ENCODE data around the gene SRSF4. TPM values are rescaled to one million over a fixed set of nuclear protein-coding genes. Genes with fewer than 3 reads are reported as not detected.

The SRSF4 gene
- total RNA-seq, 1 experiment from 2014 or later, result 62.0 TPM

DNA sequence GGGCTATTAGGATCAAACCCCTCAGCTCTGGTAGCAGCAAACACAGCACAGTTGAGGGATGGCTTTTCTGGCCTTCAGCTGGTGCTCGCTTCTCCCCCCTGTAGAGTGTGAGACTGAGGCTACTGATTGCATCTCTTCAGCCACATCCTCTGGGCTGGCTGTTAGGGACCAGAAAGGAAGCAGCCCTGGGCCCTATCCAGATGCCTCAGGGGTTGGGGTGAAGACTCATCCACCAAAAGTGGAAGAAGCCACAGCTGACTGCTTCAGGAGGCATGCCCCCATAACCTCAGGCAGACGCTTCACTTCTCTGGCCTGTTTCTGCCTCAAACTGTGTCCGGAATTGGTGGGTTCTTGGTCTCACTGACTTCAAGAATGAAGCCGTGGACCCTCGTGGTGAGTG, 51.8 kb downstream of the SRSF4 start:
- ChIA-PET CTCF (no interaction called here), POLR2A (ENCODE audit: unreplicated experiment) (no interaction called here)
- Histone ChIP-seq H3F3A (ENCODE audit: low read length, unreplicated experiment) (no peaks in the 10 kb centered on the region), H3K27ac (ENCODE audit: low read length) (no peak overlapping the region), H3K79me2 (ENCODE audit: low read length) (no peaks in the 10 kb centered on the region), H3K4me1 (ENCODE audit: insufficient read depth, low read length) (peaks cover 5% of the 10 kb centered on the region), H3K9me3 (ENCODE audit: low read length) (no peaks in the 10 kb centered on the region), H3K9me2 (replicated peaks; ENCODE audit: low read length) (no peaks in the 10 kb centered on the region), H4K20me1 (ENCODE audit: low read length) (no peaks in the 10 kb centered on the region), H3K27me3 (ENCODE audit: low read length) (no peaks in the 10 kb centered on the region), H3K9ac (ENCODE audit: low read length) (no peak overlapping the region), H2AFZ (ENCODE audit: low read length) (no peak overlapping the region), H3K4me2 (ENCODE audit: low read length) (no peak overlapping the region), H3K4me3 (ENCODE audit: low read length) (no peak overlapping the region), H3K36me3 (ENCODE audit: low read depth, low read length) (no peaks in the 10 kb centered on the region)
- intact Hi-C loops (cut with micrococcal nuclease), result no loop called here
- DNase-seq (no peak), ATAC-seq (no peak)
- TF ChIP-seq EZH2phosphoT487 (IDR thresholded peaks at IDR 0.05; ENCODE audit: borderline replicate concordance, low read length) (no peak), CTCF (conservative IDR thresholded peaks at IDR 0.05; ENCODE audit: low read depth, low read length) (no peak)
- no TSS peak for BruUV-seq (replicated peaks)

GRCh38 chr1:29128739-29129138, 53.0 kb downstream of the SRSF4 start:
- ChIA-PET CTCF (no interaction called here), POLR2A (ENCODE audit: unreplicated experiment) (no interaction called here)
- no peak for TF ChIP-seq EZH2phosphoT487 (IDR thresholded peaks at IDR 0.05; ENCODE audit: borderline replicate concordance, low read length)
- TF ChIP-seq CTCF (conservative IDR thresholded peaks at IDR 0.05; ENCODE audit: low read depth, low read length), result no peak
- no peak for TF ChIP-seq EZH2 (IDR thresholded peaks at IDR 0.05; ENCODE audit: low read length, unreplicated experiment)
- ATAC-seq, result no peak
- H3K79me2 ChIP-seq (ENCODE audit: low read length), result no peaks in the 10 kb centered on the region
- H3K4me3 ChIP-seq (ENCODE audit: low read length), result no peak overlapping the region
- no peak overlapping the region for H3K9ac ChIP-seq (ENCODE audit: low read length)
- no peaks in the 10 kb centered on the region for H3K36me3 ChIP-seq (ENCODE audit: low read depth, low read length)
- no TSS peak for BruUV-seq (replicated peaks)
- H2AFZ ChIP-seq (ENCODE audit: low read length), result no peak overlapping the region
- no peak overlapping the region for H3K27ac ChIP-seq (ENCODE audit: low read length)
- H3K4me1 ChIP-seq (ENCODE audit: insufficient read depth, low read length), result peaks cover 6% of the 10 kb centered on the region
- intact Hi-C loops (cut with micrococcal nuclease), result no loop called here
- H3K9me2 ChIP-seq (replicated peaks; ENCODE audit: low read length), result no peaks in the 10 kb centered on the region
- no peaks in the 10 kb centered on the region for H3F3A ChIP-seq (ENCODE audit: low read length, unreplicated experiment)
- H3K27me3 ChIP-seq (ENCODE audit: low read length), result no peaks in the 10 kb centered on the region
- no peaks in the 10 kb centered on the region for H4K20me1 ChIP-seq (ENCODE audit: low read length)
- no peak for DNase-seq
- no peaks in the 10 kb centered on the region for H3K9me3 ChIP-seq (ENCODE audit: low read length)
- H3K4me2 ChIP-seq (ENCODE audit: low read length), result no peak overlapping the region

DNA sequence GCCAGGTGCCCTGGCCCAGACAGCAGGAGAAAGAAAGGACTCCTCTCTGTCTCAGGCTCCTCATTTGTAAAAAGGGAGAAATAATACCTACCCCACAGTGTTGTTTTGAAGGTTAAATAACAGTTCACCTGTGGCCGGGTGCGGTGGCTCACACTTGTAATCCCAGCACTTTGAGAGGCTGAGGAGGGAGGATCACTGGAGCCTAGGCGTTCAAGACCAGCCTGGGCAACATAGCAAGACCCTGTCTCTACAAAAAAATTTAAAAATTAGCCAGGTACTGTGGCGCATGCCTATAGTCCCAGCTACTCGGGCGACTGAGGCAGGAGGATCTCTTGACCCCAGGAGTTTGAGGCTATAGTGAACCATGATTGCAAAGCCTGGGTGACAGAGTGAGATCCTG, 55.5 kb downstream of the SRSF4 start:
- H3K36me3 ChIP-seq (ENCODE audit: low read depth, low read length), result no peaks in the 10 kb centered on the region
- ATAC-seq (no peak), DNase-seq (no peak)
- TF ChIP-seq EZH2phosphoT487 (IDR thresholded peaks at IDR 0.05; ENCODE audit: borderline replicate concordance, low read length), result no peak
- no peak for TF ChIP-seq CTCF (conservative IDR thresholded peaks at IDR 0.05; ENCODE audit: low read depth, low read length)
- no peak for TF ChIP-seq EZH2 (IDR thresholded peaks at IDR 0.05; ENCODE audit: low read length, unreplicated experiment)
- no TSS peak for BruUV-seq (replicated peaks)
- no peaks in the 10 kb centered on the region for H4K20me1 ChIP-seq (ENCODE audit: low read length)
- no peak overlapping the region for H3K9ac ChIP-seq (ENCODE audit: low read length)
- H3K79me2 ChIP-seq (ENCODE audit: low read length), result no peaks in the 10 kb centered on the region
- H2AFZ ChIP-seq (ENCODE audit: low read length), result no peak overlapping the region
- ChIA-PET POLR2A (ENCODE audit: unreplicated experiment) (no interaction called here), CTCF (no interaction called here)
- H3K4me1 ChIP-seq (ENCODE audit: insufficient read depth, low read length), result peaks cover 18% of the 10 kb centered on the region
- H3K27ac ChIP-seq (ENCODE audit: low read length), result no peak overlapping the region
- H3K9me2 ChIP-seq (replicated peaks; ENCODE audit: low read length), result no peaks in the 10 kb centered on the region
- H3K4me2 ChIP-seq (ENCODE audit: low read length), result no peak overlapping the region
- H3K9me3 ChIP-seq (ENCODE audit: low read length), result no peaks in the 10 kb centered on the region
- H3F3A ChIP-seq (ENCODE audit: low read length, unreplicated experiment), result no peaks in the 10 kb centered on the region
- no peak overlapping the region for H3K4me3 ChIP-seq (ENCODE audit: low read length)
- no peaks in the 10 kb centered on the region for H3K27me3 ChIP-seq (ENCODE audit: low read length)
- intact Hi-C loops (cut with micrococcal nuclease), result no loop called here
